RWPE1 (cell line): ENCODE data around the gene CLPTM1.
"Not testable (repeated sequence)": the region's sequence is repeated elsewhere in the genome, so short reads cannot be mapped to it uniquely, and the experiment has no call there.

Experiments
- CTCF ChIA-PET: fragments of 350-600 bp; sonication (Branson Sonifier 250); formaldehyde crosslinking; extraction: SDS; loops from one replicate; lab custom pipeline; 2021; lab: Yijun Ruan, JAX
- POLR2A ChIA-PET: fragments of 400-600 bp; formaldehyde crosslinking; extraction: SDS; loops from one replicate; lab custom pipeline; 2020; ENCODE audit warnings: antibody characterized with exemption; ENCODE audit not compliant: low non-redundant PET; lab: Yijun Ruan, JAX
- DNase-seq: peaks from one replicate; pipeline ENCODE4 v3.0.0; 2012; ENCODE audit warnings: low spot score
- H3K27ac ChIP-seq: fragments of 450-650 bp; 2 replicates; pipeline ENCODE4 v1.5.1; 2017
- CTCF ChIP-seq: fragments of 450-650 bp; conservative IDR thresholded peaks from 2 replicates; pipeline ENCODE4 v1.5.1; 2017; ENCODE audit warnings: low read depth, mild to moderate bottlenecking

CLPTM1 gene

GRCh38 chr19:44968118-44968517, 12.9 kb downstream of the CLPTM1 start:
- POLR2A ChIA-PET, result no interaction called here
- CTCF ChIA-PET, result no interaction called here
- H3K27ac ChIP-seq, result no peak overlapping the region
- no peak for DNase-seq
- TF ChIP-seq CTCF, result no peak

GRCh38 chr19:44968670-44969069, 13.5 kb downstream of the CLPTM1 start:
- CTCF ChIA-PET, result interaction anchor here (0.6 kb wide), 1 partner anchor 199 kb away, joined by 4 read pairs; no protein-coding TSS in a partner anchor
- no peak for DNase-seq
- H3K27ac ChIP-seq, result no peak overlapping the region
- POLR2A ChIA-PET, result no interaction called here
- no peak for TF ChIP-seq CTCF

GRCh38 chr19:44969437-44969836, 14.3 kb downstream of the CLPTM1 start:
- TF ChIP-seq CTCF, result no peak
- POLR2A ChIA-PET, result interaction anchor here (0.6 kb wide), 1 partner anchor 86 kb away, joined by 4 read pairs; no protein-coding TSS in a partner anchor
- H3K27ac ChIP-seq, result no peak overlapping the region
- CTCF ChIA-PET, result no interaction called here
- no peak for DNase-seq

GRCh38 chr19:44971451-44971850, 16.3 kb downstream of the CLPTM1 start:
- DNase-seq, H3K27ac ChIP-seq, POLR2A ChIA-PET: not testable (repeated sequence)
- CTCF ChIA-PET, result interaction anchor here (0.6 to 0.7 kb wide), 2 partner anchors 267 to 1669 kb away, joined by 5 to 6 read pairs; no protein-coding TSS in a partner anchor

GRCh38 chr19:44972802-44973201, 17.6 kb downstream of the CLPTM1 start:
- H3K27ac ChIP-seq, result 0 out of 2 replicates have a peak overlapping the region, but pooled peaks have one; percentile 8
- no peak for DNase-seq
- CTCF ChIA-PET, result no interaction called here
- no peak for TF ChIP-seq CTCF
- POLR2A ChIA-PET, result interaction anchor here (0.6 kb wide), 1 partner anchor 766 kb away, joined by 3 read pairs; no protein-coding TSS in a partner anchor

- no peak overlapping the region for H3K27ac ChIP-seq
- CTCF ChIA-PET, result no interaction called here
- no peak for DNase-seq
- POLR2A ChIA-PET, result no interaction called here
- no peak for TF ChIP-seq CTCF
Measured at GRCh38 chr19:44973982-44974735, 19.0 kb downstream of the CLPTM1 start.

- DNase-seq, result no peak
- CTCF ChIA-PET, result interaction anchor here (0.6 kb wide), 1 partner anchor 131 kb away, joined by 4 read pairs; no protein-coding TSS in a partner anchor
- TF ChIP-seq CTCF, result no peak
- no peak overlapping the region for H3K27ac ChIP-seq
- POLR2A ChIA-PET, result no interaction called here
Measured at GRCh38 chr19:44974857-44975256, 19.7 kb downstream of the CLPTM1 start.
